HG03196 (cell line): ENCODE measurements around the gene LIN7A.
"Not testable (repeated sequence)": the region's sequence is repeated elsewhere in the genome, so short reads cannot be mapped to it uniquely, and the experiment has no call there.

Source experiments
- ATAC-seq: cut with Tn5 transposase; IDR thresholded peaks from one replicate; pipeline ENCODE4 v1.9.1; 2021; ENCODE audit not compliant: unreplicated experiment

LIN7A gene

GRCh38 chr12:80814453-80814852, 123.3 kb downstream of the LIN7A start:
- ATAC-seq: no peak

- ATAC-seq: no peak
Observed at GRCh38 chr12:80813820-80814219, 123.9 kb downstream of the LIN7A start.

- ATAC-seq: no peak
Observed at GRCh38 chr12:80811957-80812708, 125.6 kb downstream of the LIN7A start.

GRCh38 chr12:80810874-80811273, 126.9 kb downstream of the LIN7A start:
- no peak for ATAC-seq

GRCh38 chr12:80807640-80808288, 130.0 kb downstream of the LIN7A start:
- peak; percentile 90 for ATAC-seq

GRCh38 chr12:80805106-80805505, 132.6 kb downstream of the LIN7A start:
- no peak for ATAC-seq

GRCh38 chr12:80802652-80803400, 134.9 kb downstream of the LIN7A start:
- ATAC-seq: peak; percentile 83

GRCh38 chr12:80798281-80798680, 139.5 kb downstream of the LIN7A start:
- no peak for ATAC-seq

GRCh38 chr12:80794551-80794950, 143.2 kb downstream of the LIN7A start:
- no peak for ATAC-seq

GRCh38 chr12:80792861-80793260, 144.9 kb downstream of the LIN7A start:
- ATAC-seq: no peak

GRCh38 chr12:80791863-80792262, 145.9 kb downstream of the LIN7A start:
- ATAC-seq: no peak

GRCh38 chr12:80788407-80788806, 149.3 kb downstream of the LIN7A start:
- not testable (repeated sequence) for ATAC-seq

- not testable (repeated sequence) for ATAC-seq
Observed at GRCh38 chr12:80782963-80783470, 154.7 kb downstream of the LIN7A start.

GRCh38 chr12:80781313-80781712, 156.4 kb downstream of the LIN7A start:
- no peak for ATAC-seq

- no peak for ATAC-seq
Observed at GRCh38 chr12:80780746-80781145, 157.0 kb downstream of the LIN7A start.

GRCh38 chr12:80778005-80778541, 159.7 kb downstream of the LIN7A start:
- ATAC-seq: peak; percentile 99

GRCh38 chr12:80777587-80777986, 160.1 kb downstream of the LIN7A start:
- ATAC-seq: no peak

GRCh38 chr12:80776706-80777105, 161.0 kb downstream of the LIN7A start:
- no peak for ATAC-seq

- no peak for ATAC-seq
Observed at GRCh38 chr12:80770958-80771357, 166.8 kb downstream of the LIN7A start.

- no peak for ATAC-seq
Observed at GRCh38 chr12:80769553-80770140, 168.1 kb downstream of the LIN7A start.

GRCh38 chr12:80766897-80767296, 170.8 kb downstream of the LIN7A start:
- peak; percentile 94 for ATAC-seq
